H1 (cell line): Measurements from ENCODE around the gene NT5E. TPM values are rescaled to one million over a fixed set of nuclear protein-coding genes. Genes with fewer than 3 reads are reported as not detected.
A peak's percentile ranks its signal among the peaks of the same experiment; 100 is the strongest.

ENCODE experiments used
- CTCF ChIA-PET: fragments of 300-600 bp; sonication (Branson Sonifier 250); formaldehyde crosslinking; loops from one replicate; lab custom pipeline; 2021; ENCODE audit not compliant: partially characterized antibody; lab: Charles Lee
- POLR2A ChIA-PET: fragments of 300-600 bp; sonication (Branson Sonifier 250); formaldehyde crosslinking; loops from one replicate; lab custom pipeline; 2021; ENCODE audit warnings: inconsistent platforms; ENCODE audit not compliant: partially characterized antibody; lab: Charles Lee
- DNase-seq, 2 experiments: peaks; one replicate each; pipeline versions ENCODE4 v3.0.0 to v3.0.0-alpha.2; 2010 to 2022; ENCODE audit warnings: low spot score in 2 of 2, low read depth in 1 of 2, mixed read lengths in 1 of 2
- FAIRE-seq: peaks from 2 replicates; lab custom pipeline; 2011; peaks lifted over from hg19 to GRCh38; lab: Jason Lieb, UNC
- H2AFZ ChIP-seq: 2 replicates; pipeline ENCODE4 v1.8.1; 2012; ENCODE audit warnings: low read length, inconsistent platforms
- H2AK5ac ChIP-seq: 2 replicates; pipeline ENCODE4 v1.6.1; 2013; ENCODE audit warnings: low read depth, low read length
- H2BK120ac ChIP-seq: replicated peaks from 2 replicates; pipeline ENCODE3; 2013; ENCODE audit warnings: low read depth, low read length, inconsistent platforms
- H2BK12ac ChIP-seq: 2 replicates; pipeline ENCODE4 v1.6.1; 2013; ENCODE audit warnings: low read depth, low read length
- H2BK15ac ChIP-seq: 2 replicates; pipeline ENCODE4 v1.6.1; 2013; ENCODE audit warnings: low read length
- H2BK20ac ChIP-seq: 2 replicates; pipeline ENCODE4 v1.6.1; 2013; ENCODE audit warnings: low read length
- H2BK5ac ChIP-seq: 2 replicates; pipeline ENCODE4 v1.6.1; 2013; ENCODE audit warnings: low read depth, low read length
- H3K14ac ChIP-seq: 2 replicates; pipeline ENCODE4 v1.6.1; 2013; ENCODE audit warnings: inconsistent platforms; ENCODE audit not compliant: insufficient read length
- H3K18ac ChIP-seq: 2 replicates; pipeline ENCODE4 v1.6.1; 2013; ENCODE audit warnings: low read length; ENCODE audit errors: extremely low read depth
- H3K23ac ChIP-seq: 2 replicates; pipeline ENCODE4 v1.6.1; 2013; ENCODE audit warnings: inconsistent platforms; ENCODE audit not compliant: insufficient read length
- H3K23me2 ChIP-seq: 2 replicates; pipeline ENCODE4 v1.6.1; 2013; ENCODE audit warnings: low read depth, low read length
- H3K27ac ChIP-seq: 2 replicates; pipeline ENCODE4 v1.6.1; 2011; ENCODE audit warnings: low read depth, low read length, inconsistent platforms
- H3K27me3 ChIP-seq, 4 experiments: replicated peaks in 1 of 4; 1 replicate in 1 of 4; 2 replicates in 3 of 4; pipeline versions ENCODE4 v1.6.1 to v1.8.1; 2011 to 2013; ENCODE audit warnings: low read length in 3 of 4, mild to moderate bottlenecking in 3 of 4, inconsistent platforms in 2 of 4, mixed read lengths in 2 of 4, moderate library complexity in 1 of 4; ENCODE audit not compliant: control insufficient read depth in 3 of 4, insufficient read depth in 3 of 4; ENCODE audit errors: extremely low read depth in 1 of 4
- H3K36me3 ChIP-seq, 4 experiments: 2 replicates each; pipeline versions ENCODE4 v1.6.1 to v1.8.1; 2011 to 2013; ENCODE audit warnings: mild to moderate bottlenecking in 4 of 4, low read length in 3 of 4, moderate library complexity in 2 of 4, control low read depth in 1 of 4, inconsistent platforms in 1 of 4; ENCODE audit not compliant: insufficient read depth in 4 of 4, control insufficient read depth in 2 of 4
- H3K4ac ChIP-seq: replicated peaks from 2 replicates; pipeline ENCODE3; 2013; ENCODE audit warnings: low read length, low read depth, mixed read lengths, inconsistent platforms; ENCODE audit not compliant: insufficient read length
- H3K4me1 ChIP-seq, 4 experiments: replicated peaks in 1 of 4; 1 replicate in 1 of 4; 2 replicates in 3 of 4; pipeline versions ENCODE4 v1.6.1 to v1.8.1; 2011 to 2013; ENCODE audit warnings: low read length in 3 of 4, inconsistent platforms in 2 of 4, mixed read lengths in 1 of 4; ENCODE audit not compliant: insufficient read depth in 4 of 4, control insufficient read depth in 3 of 4
- H3K4me2 ChIP-seq, 2 experiments: 2 replicates each; pipeline versions ENCODE4 v1.6.1 to v1.8.1; 2011 to 2013; ENCODE audit warnings: low read depth in 2 of 2, low read length in 2 of 2, control low read depth in 1 of 2, inconsistent platforms in 1 of 2, mild to moderate bottlenecking in 1 of 2; ENCODE audit not compliant: insufficient read depth in 1 of 2
- H3K4me3 ChIP-seq, 4 experiments: fragments of 200-600, 300-600 bp in 1 of 4; sonication (generic), shearing (Covaris generic), sonication (Bioruptor Twin) in 1 of 4; 2 replicates each; pipeline versions ENCODE4 v1.5.1 to v1.8.1; 2011 to 2016; ENCODE audit warnings: low read length in 4 of 4, low read depth in 3 of 4, control low read depth in 2 of 4, inconsistent platforms in 2 of 4, mild to moderate bottlenecking in 2 of 4, mixed read lengths in 1 of 4, moderate library complexity in 1 of 4; ENCODE audit not compliant: insufficient read depth in 2 of 4; ENCODE audit errors: extremely low read depth in 1 of 4
- H3K56ac ChIP-seq: replicated peaks from 2 replicates; pipeline ENCODE3; 2013; ENCODE audit warnings: low read depth, mild to moderate bottlenecking, mixed read lengths, low read length, inconsistent platforms; ENCODE audit not compliant: insufficient read length
- H3K79me1 ChIP-seq: 2 replicates; pipeline ENCODE4 v1.6.1; 2013; ENCODE audit warnings: low read depth, low read length, control low read depth
- H3K79me2 ChIP-seq, 2 experiments: 2 replicates each; pipeline versions ENCODE4 v1.6.1 to v1.8.1; 2012 to 2013; ENCODE audit warnings: low read length in 2 of 2, mild to moderate bottlenecking in 2 of 2, inconsistent platforms in 1 of 2; ENCODE audit not compliant: insufficient read depth in 2 of 2, control insufficient read depth in 1 of 2
- H3K9ac ChIP-seq, 4 experiments: replicated peaks in 1 of 4; 1 replicate in 1 of 4; 2 replicates in 3 of 4; pipeline versions ENCODE4 v1.6.1 to v1.8.1; 2011 to 2013; ENCODE audit warnings: low read depth in 3 of 4, low read length in 3 of 4, control low read depth in 2 of 4, mild to moderate bottlenecking in 2 of 4, moderate library complexity in 2 of 4, inconsistent platforms in 1 of 4; ENCODE audit errors: extremely low read depth in 1 of 4
- H3K9me3 ChIP-seq, 2 experiments: 2 replicates each; pipeline versions ENCODE4 v1.6.1 to v1.8.1; 2012 to 2013; ENCODE audit warnings: mild to moderate bottlenecking in 2 of 2, moderate library complexity in 2 of 2, control low read depth in 1 of 2, inconsistent platforms in 1 of 2, low read depth in 1 of 2, low read length in 1 of 2, mixed read lengths in 1 of 2; ENCODE audit not compliant: insufficient read depth in 2 of 2
- H4K20me1 ChIP-seq, 2 experiments: replicated peaks in 1 of 2; 2 replicates each; pipeline versions ENCODE3 to v1.8.1; 2011 to 2013; ENCODE audit warnings: inconsistent platforms in 2 of 2, low read length in 2 of 2, mild to moderate bottlenecking in 1 of 2; ENCODE audit not compliant: insufficient read depth in 2 of 2, control insufficient read depth in 1 of 2
- H4K5ac ChIP-seq: 2 replicates; pipeline ENCODE4 v1.6.1; 2013; ENCODE audit warnings: low read length, low read depth, mixed read lengths, inconsistent platforms; ENCODE audit not compliant: insufficient read length
- H4K8ac ChIP-seq: 2 replicates; pipeline ENCODE4 v1.8.0; 2013; ENCODE audit warnings: mild to moderate bottlenecking, moderate library complexity, low read length, inconsistent platforms; ENCODE audit not compliant: insufficient read depth; ENCODE audit errors: extremely low read depth
- H4K91ac ChIP-seq: replicated peaks from 2 replicates; pipeline ENCODE3; 2013; ENCODE audit warnings: low read length, mixed read lengths, inconsistent platforms; ENCODE audit not compliant: insufficient read length
- ASH2L ChIP-seq: fragments of 200-600, 300-600 bp; sonication (generic); IDR thresholded peaks from one replicate; pipeline ENCODE4 v1.7.1; 2017; ENCODE audit warnings: low read length
- BCL11A ChIP-seq, 2 experiments: IDR thresholded peaks; one replicate each; pipeline ENCODE4 v1.6.1; 2011; ENCODE audit warnings: low read depth in 2 of 2, low read length in 2 of 2, mild to moderate bottlenecking in 2 of 2
- EZH2 ChIP-seq: fragments of 200-600 bp; sonication (generic); IDR thresholded peaks from 2 replicates; pipeline ENCODE4 v1.7.1; 2012; ENCODE audit warnings: low read depth, mild to moderate bottlenecking, moderate library complexity, low read length, inconsistent platforms; ENCODE audit not compliant: severe bottlenecking
- RNF2 ChIP-seq: fragments of 200-900, 300-1000 bp; sonication (generic); IDR thresholded peaks from 2 replicates; pipeline ENCODE4 v1.7.1; 2016; ENCODE audit warnings: borderline replicate concordance, low read depth, mild to moderate bottlenecking, antibody characterized with exemption, low read length; ENCODE audit not compliant: poor library complexity, severe bottlenecking; ENCODE audit errors: missing control alignments
- WGBS, 2 experiments: shearing (Covaris generic) in 1 of 2; methylation state at CpG; one replicate each; pipeline versions ENCODE4 v1.1.6 to v1.1.7; 2013 to 2015; ENCODE audit warnings: low lambda C conversion rate in 2 of 2, mixed read lengths in 2 of 2, inconsistent platforms in 1 of 2, low coverage in 1 of 2, missing lambda C conversion rate in 1 of 2; ENCODE audit not compliant: insufficient replicate concordance in 2 of 2, insufficient coverage in 1 of 2, insufficient read length in 1 of 2; ENCODE audit errors: extremely low coverage in 1 of 2, missing lambda C conversion rate in 1 of 2; 5-methylcytosine and 5-hydroxymethylcytosine counted together
- polyA plus RNA-seq, 7 experiments: library from polyadenylated mRNA; depleted of rRNA in 3 of 7; stranded (reverse) in 5 of 7; unstranded in 2 of 7; fragments of >200 nt in 5 of 7; fragments of 200-250 nt in 2 of 7; gene quantifications; 1 replicate in 5 of 7; 2 replicates in 1 of 7; 4 replicates in 1 of 7; pipeline versions ENCODE4 v1.2.1 to v1.2.3, GENCODE V29; 2011 to 2013; ENCODE audit warnings: missing spikeins in 2 of 7, mixed read lengths in 2 of 7
- total RNA-seq: library from RNA; stranded (reverse); fragmentation: NEBNext Ultra II Directional; extraction: Animal tissue kit (Norgen Biotek cat#: 25700); gene quantifications from 2 replicates; pipeline ENCODE4 v1.2.1, GENCODE V29; 2021

Gene NT5E
- total and polyA plus RNA-seq, 2 of the 8 experiments (the other 6 are each of a cell fraction or from before 2014, with no cell fraction given) = 0.74 to 1.5 TPM

- peak overlapping the region; percentile 48; the same call in 1 of the 2 replicates for H2AFZ ChIP-seq
- H3K27me3 ChIP-seq = peaks cover 10 to 49% (median 40%) of the 10 kb centered on the region in 4 experiments
- no peaks in the 10 kb centered on the region for H4K20me1 ChIP-seq
- 1% methylated on average over 21 of the region's 24 CpGs; no CpG with 5 or more reads in 1 of the 2 experiments for WGBS, 2 experiments
- H4K91ac ChIP-seq = no peak overlapping the region
- no peak overlapping the region for H3K14ac ChIP-seq
- no peak overlapping the region for H3K18ac ChIP-seq
- no peaks in the 10 kb centered on the region; a peak in 1 of 7 replicates for H3K4me1 ChIP-seq
- no peak overlapping the region for H3K4ac ChIP-seq
- H3K23me2 ChIP-seq = peaks cover 10% of the 10 kb centered on the region; the same call in 1 of the 2 replicates
- H4K8ac ChIP-seq = no peak overlapping the region
- DNase-seq = no peak
- no peaks in the 10 kb centered on the region for H3K36me3 ChIP-seq
- no peak overlapping the region for H4K5ac ChIP-seq
- no peaks in the 10 kb centered on the region for H3K79me1 ChIP-seq
- peak overlapping the region in 3 of 4 experiments; percentile 7 to 29 (median 8); a peak in 1 of 7 replicates for H3K9ac ChIP-seq
- H3K4me2 ChIP-seq = peak overlapping the region; percentile 82 to 99
- H2BK5ac ChIP-seq = no peak overlapping the region
- H2AK5ac ChIP-seq = no peak overlapping the region
- no peaks in the 10 kb centered on the region for H3K79me2 ChIP-seq
- FAIRE-seq = no peak
- CTCF ChIA-PET = interaction anchor here (0.9 to 4.8 kb wide), 6 partner anchors 10 to 87 kb away, joined by 3 to 33 read pairs (median 4); no protein-coding TSS in a partner anchor
- no peak overlapping the region for H3K56ac ChIP-seq
- peak; percentile 55 for TF ChIP-seq EZH2
- TF ChIP-seq RNF2 = peak; percentile 5
- peak; percentile 37 for TF ChIP-seq ASH2L
- TF ChIP-seq BCL11A (IDR thresholded peaks at IDR 0.05; ENCODE audit: low read depth in 2 of 2, low read length in 2 of 2) = no peak
- no peak overlapping the region for H2BK120ac ChIP-seq
- peak overlapping the region; percentile 65 to 80 (median 69) for H3K4me3 ChIP-seq
- POLR2A ChIA-PET = interaction anchor here (0.8 to 2.3 kb wide), 6 partner anchors 9 to 676 kb away, joined by 3 to 16 read pairs (median 4); no protein-coding TSS in a partner anchor
- H3K27ac ChIP-seq = no peak overlapping the region
- no peak overlapping the region for H2BK15ac ChIP-seq
- no peak overlapping the region for H3K23ac ChIP-seq
- H2BK12ac ChIP-seq = no peak overlapping the region
- H2BK20ac ChIP-seq = no peak overlapping the region
- H3K9me3 ChIP-seq = no peaks in the 10 kb centered on the region
Measured at GRCh38 chr6:85449388-85449817, 480 bp upstream of the NT5E start.
